Lower leg skin (tissue), 4 donors: ENCODE measurements around the gene BEAN1. TPM values are rescaled to one million over a fixed set of nuclear protein-coding genes. Genes with fewer than 3 reads are reported as not detected.

Experiments used
- DNase-seq, 2 donors: peaks; one replicate each; pipeline ENCODE4 v3.0.0-alpha.2; 2019; ENCODE audit warnings: low spot score in 2 of 2
- H3K4me3 ChIP-seq: fragments of 200-600 bp; sonication (generic); 2 replicates; pipeline ENCODE4 v1.5.1; 2017; ENCODE audit warnings: mild to moderate bottlenecking, low read depth; ENCODE audit not compliant: poor library complexity, severe bottlenecking
- CTCF ChIP-seq, 3 donors: fragments of 450-650 bp; IDR thresholded peaks; one replicate each; pipeline ENCODE4 v1.5.1; 2016; ENCODE audit warnings: antibody characterized with exemption in 3 of 3, mild to moderate bottlenecking in 3 of 3, moderate library complexity in 2 of 3
- POLR2A ChIP-seq, 2 donors: fragments of 450-650 bp; IDR thresholded peaks; one replicate each; pipeline ENCODE4 v1.6.1; 2016 to 2017; ENCODE audit warnings: antibody characterized with exemption in 2 of 2, mild to moderate bottlenecking in 1 of 2, moderate library complexity in 1 of 2
- WGBS, 2 donors: methylation state at CpG; one replicate each; pipeline ENCODE4 v1.1.5; 2018; 5-methylcytosine and 5-hydroxymethylcytosine counted together
- intact Hi-C: fragments of 100-400 bp; cut with DNase I; formaldehyde crosslinking; loops from one replicate; pipeline ENCODE4 v1.15.0; 2023; ENCODE audit warnings: low total_unique reads
- total RNA-seq, 4 donors: library from RNA; depleted of rRNA; stranded (reverse); fragments of >200 nt; gene quantifications; one replicate each; pipeline ENCODE4 v1.1.0, GENCODE V29; 2016

Gene BEAN1
- total RNA-seq, 4 donors from 2014 or later, result 0.72 to 3.9 (median 2.9) TPM; not detected in 1

- H3K4me3 ChIP-seq, result no peak overlapping the region
- intact Hi-C loops, result no loop called here
- TF ChIP-seq POLR2A (IDR thresholded peaks at IDR 0.05), result no peak
- TF ChIP-seq CTCF (IDR thresholded peaks at IDR 0.05), result no peak
- DNase-seq, result peak in 1 of 2 donors; percentile 80
- 77 to 87% methylated on average over 4 to 5 of the region's 5 CpGs for WGBS, 2 donors
These were observed 94.2 kb downstream of the BEAN1 start for GRCh38 chr16:66521252-66521713.

- TF ChIP-seq CTCF (IDR thresholded peaks at IDR 0.05) (no peak), POLR2A (IDR thresholded peaks at IDR 0.05) (no peak)
- peak in 1 of 2 donors; percentile 88 for DNase-seq
- intact Hi-C loops, result no loop called here
These were observed 95.1 kb downstream of the BEAN1 start for GRCh38 chr16:66521951-66522771.

DNA sequence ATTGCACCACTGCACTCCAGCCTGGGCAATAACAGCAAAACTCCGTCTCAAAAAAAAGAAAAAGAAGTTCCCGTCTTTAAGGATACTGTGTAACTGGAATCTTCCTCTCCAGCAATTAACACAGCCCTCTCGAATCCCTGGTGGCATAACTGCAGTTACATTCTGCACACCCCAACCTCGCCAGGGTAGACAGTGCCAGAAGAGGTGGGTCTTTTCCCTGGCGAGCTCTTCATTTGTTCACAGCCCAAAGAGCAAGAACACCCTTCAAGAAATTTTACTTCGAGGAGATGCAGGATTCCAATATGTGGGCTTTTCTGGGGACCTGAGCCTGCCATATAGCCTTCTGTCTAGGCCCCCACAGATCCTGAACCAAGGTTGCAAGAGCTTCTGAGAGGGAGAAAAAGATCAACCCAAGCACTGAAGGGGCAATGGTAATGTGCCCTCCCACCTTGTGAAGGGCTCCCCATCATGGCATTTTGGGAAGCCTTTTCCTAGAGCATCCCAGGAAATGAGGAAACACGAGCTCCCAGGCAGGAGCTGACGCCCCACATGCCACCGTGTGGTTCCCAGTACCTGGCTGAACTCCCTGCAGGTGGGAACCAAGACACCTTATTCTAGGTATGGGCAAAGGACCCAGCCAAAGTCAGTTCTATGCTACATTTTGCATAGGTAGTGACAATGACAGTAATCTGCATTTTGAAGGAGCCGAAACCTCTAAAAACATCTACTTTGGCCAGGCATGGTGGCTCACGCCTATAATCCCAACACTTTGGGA, 95.9 kb downstream of the BEAN1 start:
- TF ChIP-seq POLR2A (IDR thresholded peaks at IDR 0.05) (no peak), CTCF (IDR thresholded peaks at IDR 0.05) (no peak)
- intact Hi-C loops, result no loop called here
- no peak overlapping the region for H3K4me3 ChIP-seq
- 72 to 81% methylated on average over 9 to 11 of the region's 11 CpGs for WGBS, 2 donors
- DNase-seq, result peak in 1 of 2 donors; percentile 58

More at GRCh38 chr16:66521951-66522771, 95.1 kb downstream of the BEAN1 start:
- no peak overlapping the region for H3K4me3 ChIP-seq
- 71 to 74% methylated on average over 17 of the region's 17 CpGs for whole genome bisulfite sequencing, 2 donors

DNA sequence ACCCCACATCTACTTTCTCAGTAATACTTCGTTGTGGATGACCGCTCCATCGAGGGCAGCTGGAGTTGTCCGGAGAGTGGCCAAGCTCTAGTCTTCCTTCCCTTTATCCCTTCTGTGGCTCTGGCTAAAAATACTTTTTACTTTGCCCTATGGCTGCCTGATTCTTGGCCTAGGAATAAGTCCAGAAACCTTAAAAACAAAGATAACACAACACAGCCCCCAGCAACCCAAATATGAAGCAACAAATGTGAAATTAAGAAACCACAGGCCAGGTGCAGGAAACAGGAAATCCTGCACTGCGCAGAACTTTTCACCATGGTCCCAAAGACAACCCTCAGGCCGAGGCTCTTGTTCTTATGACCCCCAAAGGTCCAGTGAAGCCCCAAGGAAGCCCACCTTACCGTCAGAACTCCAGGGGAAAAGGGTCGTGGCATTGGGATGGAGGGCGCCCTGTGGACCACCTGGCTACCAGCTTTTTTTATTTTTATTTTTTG, 96.8 kb downstream of the BEAN1 start:
- no peak for TF ChIP-seq CTCF (IDR thresholded peaks at IDR 0.05)
- no peak for TF ChIP-seq POLR2A (IDR thresholded peaks at IDR 0.05)
- WGBS, 2 donors, result 69 to 80% methylated on average over 9 of the region's 9 CpGs

DNA sequence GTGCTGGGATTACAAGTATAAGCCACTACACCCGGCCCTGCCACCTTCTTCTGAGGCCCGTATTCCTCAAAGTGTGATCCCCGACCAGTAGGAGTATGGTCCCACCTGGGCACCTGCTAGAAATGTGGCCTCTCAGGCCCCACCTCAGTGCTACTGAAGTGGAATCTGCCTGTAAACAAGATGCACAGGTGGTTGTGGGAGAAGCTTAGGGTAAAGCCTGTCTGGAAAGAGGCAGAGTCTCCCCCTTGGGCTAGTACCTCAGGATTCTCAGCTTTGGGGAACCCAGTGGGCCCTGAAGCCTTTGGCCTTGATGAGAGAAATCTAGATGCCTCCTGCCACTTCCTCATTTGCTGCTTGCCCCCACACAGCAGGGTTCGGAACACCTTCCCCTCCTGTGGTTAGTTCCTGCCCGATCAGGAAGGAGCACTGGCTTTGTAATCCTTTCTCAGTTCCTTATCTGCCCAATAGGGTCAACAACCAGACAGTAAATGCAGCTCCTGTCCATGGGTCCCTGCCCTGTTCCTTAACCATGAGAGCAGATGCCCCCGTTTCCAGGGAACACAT, 97.6 kb downstream of the BEAN1 start:
- TF ChIP-seq POLR2A (IDR thresholded peaks at IDR 0.05) (no peak), CTCF (IDR thresholded peaks at IDR 0.05) (no peak)
- intact Hi-C loops, result no loop called here
- H3K4me3 ChIP-seq, result no peak overlapping the region
- peak in 1 of 2 donors; percentile 84 for DNase-seq
- 68 to 78% methylated on average over 6 of the region's 6 CpGs for WGBS, 2 donors

More for the DNA sequence above, 96.8 kb downstream of the BEAN1 start:
- DNase-seq, result peak in 1 of 2 donors; percentile 72
- no peak overlapping the region for H3K4me3 ChIP-seq
- intact Hi-C loops, result no loop called here
